ENCODE measurements around the gene RARRES2.

Gene RARRES2

DNA sequence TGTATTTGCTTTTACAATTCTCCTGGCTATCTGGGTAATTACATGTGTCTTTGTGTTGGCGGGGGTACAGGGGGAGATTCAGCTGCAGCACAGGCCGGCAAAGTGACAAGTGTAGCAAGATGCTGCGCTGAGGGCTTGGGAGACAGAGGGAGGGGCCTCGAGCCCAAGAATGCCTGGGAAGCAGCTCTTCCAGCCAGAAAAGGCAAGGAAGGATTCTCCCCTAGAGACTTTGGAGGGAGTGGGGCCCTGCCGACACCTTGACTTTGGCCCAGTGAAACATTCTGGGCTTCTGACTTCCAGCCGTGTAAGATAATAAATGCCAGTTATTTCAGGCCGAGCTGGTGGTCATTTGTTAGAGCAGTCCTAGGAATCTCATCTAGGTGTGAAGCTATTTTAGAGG is 20.0 kb upstream of the RARRES2 start:
- DNase-seq, result no peak

DNA sequence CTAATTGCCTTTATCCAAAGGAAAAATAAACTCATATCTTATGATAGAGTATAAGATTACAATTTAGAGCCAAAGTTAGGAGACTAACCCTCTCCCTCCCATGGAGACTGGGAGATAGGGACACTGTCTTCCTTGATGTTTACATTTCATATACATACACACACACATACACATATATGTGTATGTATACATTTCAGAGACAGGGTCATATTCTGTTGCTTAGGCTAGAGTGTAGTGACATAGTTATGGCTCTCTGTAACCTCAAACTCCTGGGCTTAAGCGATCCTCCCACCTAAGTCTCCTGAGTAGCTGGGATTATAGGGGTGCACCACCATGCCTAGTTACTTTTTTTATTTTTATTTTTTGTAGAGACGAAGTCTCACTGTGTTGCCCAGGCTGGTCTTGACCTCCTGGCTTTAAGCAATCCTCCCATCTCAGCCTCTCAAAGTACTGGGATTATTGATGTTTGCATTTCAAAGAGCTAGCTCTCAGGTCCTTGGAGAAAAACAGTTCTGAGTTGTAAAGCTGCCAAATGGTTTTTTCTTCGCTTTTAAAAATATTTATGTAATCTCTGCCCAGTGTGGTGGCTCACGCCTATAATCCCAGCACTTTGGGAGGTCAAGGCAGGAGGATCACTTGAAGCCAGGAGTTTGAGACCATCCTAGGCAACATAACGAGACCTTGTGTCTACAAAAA is 19.1 kb upstream of the RARRES2 start:
- DNase-seq, result no peak

DNA sequence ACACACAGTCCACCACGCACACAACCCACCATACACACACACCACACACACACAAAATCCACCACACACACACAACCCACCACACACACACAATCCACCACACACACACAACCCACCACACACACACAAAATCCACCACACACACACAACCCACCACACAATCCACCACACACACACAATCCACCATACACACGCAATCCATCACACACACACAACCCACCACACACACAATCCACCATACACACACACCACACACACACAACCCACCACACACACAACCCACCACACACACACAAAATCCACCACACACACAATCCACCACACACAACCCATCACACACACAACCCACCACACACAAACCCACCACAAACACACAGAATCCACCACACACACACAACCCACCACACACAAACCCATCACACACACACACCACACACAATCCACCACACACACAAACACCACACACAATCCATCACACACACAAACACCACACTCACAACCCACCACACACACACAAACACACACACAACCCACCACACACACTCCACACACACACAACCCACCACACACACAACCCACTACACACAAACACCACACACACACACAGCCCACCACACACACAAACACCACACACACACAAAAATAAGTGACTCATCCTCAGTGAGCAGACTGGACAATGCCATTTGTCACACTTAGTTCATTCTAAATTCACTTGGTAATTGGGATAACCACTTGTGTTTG is 18.4 kb upstream of the RARRES2 start:
- peak in 1 of 5 experiments; percentile 28 for DNase-seq

DNA sequence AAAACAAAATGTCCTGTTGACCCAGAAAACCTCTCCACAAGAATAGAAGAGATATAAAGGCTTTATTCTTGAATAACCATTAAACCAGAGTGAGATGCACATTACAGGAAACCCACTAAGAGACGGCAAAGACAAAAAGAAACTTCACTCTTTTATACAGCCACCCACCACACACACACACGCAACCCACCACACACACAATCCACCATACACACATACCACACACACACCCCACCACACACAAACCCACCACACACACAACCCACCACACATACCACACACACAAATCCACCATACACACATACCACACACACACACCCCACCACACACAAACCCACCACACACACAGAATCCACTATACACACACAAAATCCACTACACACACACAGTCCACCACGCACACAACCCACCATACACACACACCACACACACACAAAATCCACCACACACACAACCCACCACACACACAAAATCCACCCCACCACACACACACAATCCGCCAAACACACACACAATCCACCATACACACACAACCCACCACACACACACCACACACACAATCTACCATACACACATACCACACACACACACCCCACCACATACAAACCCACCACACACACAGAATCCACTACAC is 17.7 kb upstream of the RARRES2 start:
- peak in 1 of 5 experiments; percentile 67 for DNase-seq

DNA sequence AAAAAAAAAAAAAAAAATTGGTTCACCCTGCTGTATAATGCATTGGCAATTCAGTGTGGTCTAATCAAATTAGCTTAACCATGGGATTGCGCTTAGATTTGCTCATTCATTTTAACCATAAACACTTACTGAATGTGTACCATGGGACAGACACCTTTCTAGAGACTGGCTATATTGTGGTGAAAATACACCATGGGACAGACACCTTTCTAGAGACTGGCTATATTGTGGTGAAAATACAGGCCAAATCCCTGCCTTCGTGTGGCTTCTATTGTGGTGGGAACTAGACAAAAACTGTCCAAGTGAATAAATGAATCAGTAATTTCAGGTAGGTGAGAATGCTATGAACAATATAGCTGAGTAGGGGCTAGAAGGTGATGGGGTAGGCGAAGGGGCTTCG is 17.0 kb upstream of the RARRES2 start:
- DNase-seq, result peak in 1 of 5 experiments; percentile 24

DNA sequence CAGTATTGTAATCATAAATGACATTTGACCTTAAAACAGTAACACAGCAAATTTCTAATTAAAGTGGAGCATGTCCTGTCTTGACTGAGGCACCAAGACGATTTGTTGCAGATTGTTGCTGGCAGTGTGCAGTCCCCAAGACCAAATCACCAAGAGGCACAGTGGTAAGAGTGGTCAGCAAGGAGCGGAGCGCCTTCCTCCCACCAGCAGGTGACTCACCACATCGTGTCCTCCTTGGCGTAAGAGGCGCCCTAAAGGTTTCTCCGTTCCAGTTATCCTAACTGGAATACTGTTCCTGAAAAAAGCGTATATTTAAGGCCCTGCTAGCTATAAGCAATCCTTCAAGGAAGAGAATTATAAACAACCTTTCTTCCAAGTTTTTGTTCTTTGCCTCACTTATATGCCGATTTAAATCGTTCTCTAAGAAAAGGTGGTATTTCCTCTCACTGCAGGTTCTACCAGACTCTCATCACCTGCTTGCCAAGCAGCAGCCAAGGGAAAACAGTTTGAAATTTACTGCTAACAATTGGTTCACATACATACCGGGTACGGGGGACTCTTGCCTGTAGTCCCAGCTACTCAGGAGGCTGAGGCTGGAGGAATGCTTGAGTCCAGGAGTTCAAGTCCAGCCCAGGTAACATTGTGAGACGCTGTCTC is 16.5 kb upstream of the RARRES2 start:
- DNase-seq, result no peak

DNA sequence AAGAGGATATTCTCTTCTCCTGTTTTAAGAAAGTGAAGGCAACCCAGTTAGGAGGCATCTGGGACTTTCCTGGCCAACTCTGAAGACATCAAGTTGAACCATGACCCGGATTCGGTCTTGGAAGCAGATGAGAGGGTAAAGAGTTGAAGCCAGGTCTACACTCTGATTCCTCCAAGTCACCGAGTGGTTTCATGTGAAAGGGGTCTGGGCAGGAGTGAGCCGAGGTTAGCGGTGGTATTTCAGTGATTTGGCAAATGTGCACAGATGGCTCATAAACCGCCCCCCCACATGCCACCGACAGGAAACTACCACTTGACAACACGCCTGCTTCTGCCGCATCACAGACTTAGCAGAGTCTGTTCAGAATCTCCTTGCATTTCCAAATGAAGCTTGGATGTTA is 15.8 kb upstream of the RARRES2 start:
- peak in 4 of 5 experiments; percentile 36 to 85 (median 62) for DNase-seq

DNA sequence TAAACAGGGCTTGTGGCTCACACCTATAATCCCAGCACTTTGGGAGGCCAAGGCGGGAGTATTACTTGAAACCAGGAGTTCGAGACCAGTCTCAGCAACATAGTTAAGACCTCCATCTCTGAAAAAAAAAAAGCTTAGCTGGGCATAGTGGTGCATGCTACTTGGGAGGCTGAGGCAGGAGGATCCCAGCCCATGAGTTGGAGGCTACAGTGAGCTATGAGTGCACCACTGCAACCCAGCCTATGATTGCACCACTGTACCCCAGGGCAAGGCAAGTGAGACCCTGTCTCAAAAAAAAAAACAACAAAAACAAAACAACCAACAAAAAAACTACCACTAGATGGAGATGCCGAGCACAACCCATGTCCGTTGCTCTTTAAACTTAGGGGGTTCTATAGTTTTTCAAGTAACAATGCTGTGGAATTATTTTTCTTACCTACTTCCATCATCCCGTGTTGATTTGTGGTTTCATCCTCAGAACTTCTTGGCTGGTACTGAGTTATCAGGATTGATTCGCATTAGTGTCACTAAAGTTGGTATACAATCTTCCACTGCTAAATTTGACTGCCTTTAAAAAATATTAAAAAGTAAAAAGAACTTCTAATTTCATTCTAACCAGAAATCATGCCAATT is 15.0 kb upstream of the RARRES2 start:
- DNase-seq, result peak in 2 of 5 experiments; percentile 43 to 67

DNA sequence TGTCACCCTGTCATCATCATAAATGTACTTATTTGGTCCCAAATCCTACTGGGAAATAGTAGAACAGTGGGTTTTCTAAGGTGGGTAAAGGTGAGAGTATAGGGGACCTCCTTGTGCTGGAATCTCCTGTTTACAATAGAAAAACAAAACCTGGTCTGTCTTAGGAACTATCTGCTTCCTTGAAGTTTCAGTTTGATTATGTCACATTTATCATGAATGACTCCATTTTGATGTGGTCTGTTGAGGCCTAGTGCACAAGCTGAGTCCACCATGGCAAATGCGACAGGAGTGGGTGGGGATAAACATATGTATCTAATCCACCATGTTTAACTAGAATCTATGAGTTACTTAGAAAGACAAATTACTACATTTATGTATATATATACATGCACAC is 14.2 kb upstream of the RARRES2 start:
- DNase-seq, result no peak

DNA sequence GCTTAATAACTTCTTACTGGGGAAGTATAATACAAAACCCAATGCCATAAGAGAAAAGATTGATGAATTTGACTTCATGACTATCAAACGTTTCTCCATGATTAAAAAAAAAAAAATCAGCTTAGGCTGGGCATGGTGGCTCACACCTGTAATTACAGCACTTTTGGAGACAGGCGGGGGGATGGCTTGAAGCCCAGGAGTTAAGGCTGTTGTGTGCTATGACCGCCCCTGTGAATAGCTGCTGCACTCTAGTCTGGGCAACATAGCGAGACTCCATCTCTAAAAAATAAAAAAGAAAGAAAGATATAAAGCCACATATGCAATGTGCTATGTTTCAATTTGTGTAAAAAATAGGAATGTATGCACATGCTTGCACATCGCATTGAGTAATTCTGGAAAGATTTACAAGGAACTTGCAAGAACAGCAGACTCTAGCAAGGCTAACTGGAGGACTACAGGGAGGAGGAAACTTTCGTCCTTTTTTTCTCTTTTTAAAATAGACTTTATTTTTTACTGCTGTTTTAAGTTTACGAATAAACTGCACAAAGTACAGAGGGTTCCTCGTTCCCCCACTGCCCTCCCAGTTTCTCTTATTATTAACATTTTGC is 10.3 kb upstream of the RARRES2 start:
- no peak for DNase-seq

DNA sequence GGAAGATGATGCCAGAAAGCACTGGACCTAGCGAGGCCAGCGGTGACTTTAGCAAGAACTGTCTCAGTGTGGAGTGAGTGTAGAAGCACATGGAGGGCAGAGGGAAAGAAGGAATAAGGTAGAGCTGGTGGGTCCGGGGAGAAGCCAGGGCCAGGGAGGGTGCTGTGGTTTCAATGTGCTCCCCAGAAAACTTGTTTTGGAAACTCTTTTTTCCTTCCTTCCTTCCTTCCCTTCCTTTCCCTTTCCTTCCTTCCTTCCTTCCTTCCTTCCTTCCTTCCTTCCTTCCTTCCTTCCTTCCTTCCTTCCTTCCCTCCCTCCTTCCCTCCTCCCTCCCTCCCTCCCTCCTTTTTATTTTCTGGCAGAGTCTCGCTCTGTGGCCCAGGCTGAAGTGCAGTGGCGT is 5.5 kb upstream of the RARRES2 start:
- DNase-seq, result no peak

DNA sequence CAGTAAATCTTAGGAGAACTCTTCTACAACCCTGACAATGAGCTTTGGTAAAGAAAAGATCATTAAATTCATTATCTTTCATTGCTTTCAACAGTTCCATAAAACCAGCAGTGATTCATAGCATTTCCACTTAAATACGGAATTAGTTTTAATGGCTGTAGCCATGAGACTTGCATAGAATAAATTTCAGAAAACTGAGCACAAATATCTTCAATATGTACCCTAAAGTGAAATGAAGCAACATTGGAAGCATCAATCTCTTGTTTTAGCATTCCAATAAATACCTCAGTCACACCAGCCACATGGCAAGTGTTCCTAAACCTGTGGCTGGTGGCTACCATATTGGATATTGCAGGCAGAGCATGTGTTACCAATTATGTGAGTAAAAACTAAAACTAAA is 3.6 kb upstream of the RARRES2 start:
- DNase-seq, result no peak

DNA sequence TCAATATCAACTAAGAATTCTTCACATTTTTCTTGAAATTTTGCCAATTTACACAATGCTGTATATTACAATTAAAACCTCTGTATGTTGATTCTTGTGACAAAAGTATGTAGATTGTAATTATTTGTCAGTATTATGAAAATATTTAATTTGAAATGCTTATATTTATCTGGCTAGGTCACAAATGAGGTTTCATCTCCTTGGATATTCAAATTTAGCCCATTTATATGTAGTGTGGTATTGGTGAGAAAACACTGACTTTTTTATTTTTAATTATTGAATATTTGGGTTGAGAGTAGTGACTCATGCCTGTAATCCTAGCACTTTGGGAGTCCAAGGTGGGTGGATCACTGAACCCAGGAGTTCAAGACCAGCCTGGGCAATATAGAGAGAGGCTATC is 2.9 kb upstream of the RARRES2 start:
- no peak for DNase-seq

DNA sequence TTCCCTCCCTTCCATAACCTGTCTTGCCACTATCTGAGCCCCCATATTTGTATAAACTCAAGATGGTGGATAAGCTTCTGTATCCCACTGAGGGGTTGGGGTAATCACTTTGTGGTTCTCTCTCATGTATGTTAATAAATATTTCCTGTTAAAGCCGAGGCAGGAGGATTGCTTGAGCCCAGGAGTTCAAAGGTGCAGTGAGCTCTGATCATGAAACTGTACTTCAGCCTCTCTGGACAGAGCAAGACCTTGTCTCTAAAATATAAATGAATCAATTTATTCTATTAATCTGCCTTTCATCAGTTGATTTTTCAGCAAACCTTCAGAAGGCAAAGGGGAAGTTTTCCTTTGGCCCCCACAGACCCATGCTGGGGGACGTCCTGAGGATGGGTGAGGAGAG is 1.8 kb upstream of the RARRES2 start:
- DNase-seq, result no peak

DNA sequence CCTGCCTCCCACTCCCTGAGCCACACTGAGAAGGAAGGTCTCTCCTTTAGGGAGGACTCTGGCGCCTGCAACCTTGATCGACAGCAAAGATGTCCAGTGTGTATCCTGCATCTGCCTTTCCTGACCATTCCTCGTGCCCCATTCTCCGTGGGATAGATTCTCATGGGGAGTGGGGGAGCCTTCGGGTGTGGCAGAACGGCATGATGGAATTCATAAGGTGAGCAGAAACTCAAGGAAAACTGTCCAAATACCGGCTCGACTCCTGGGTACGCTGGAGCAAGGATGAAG is 636 bp upstream of the RARRES2 start:
- no peak for DNase-seq

DNA sequence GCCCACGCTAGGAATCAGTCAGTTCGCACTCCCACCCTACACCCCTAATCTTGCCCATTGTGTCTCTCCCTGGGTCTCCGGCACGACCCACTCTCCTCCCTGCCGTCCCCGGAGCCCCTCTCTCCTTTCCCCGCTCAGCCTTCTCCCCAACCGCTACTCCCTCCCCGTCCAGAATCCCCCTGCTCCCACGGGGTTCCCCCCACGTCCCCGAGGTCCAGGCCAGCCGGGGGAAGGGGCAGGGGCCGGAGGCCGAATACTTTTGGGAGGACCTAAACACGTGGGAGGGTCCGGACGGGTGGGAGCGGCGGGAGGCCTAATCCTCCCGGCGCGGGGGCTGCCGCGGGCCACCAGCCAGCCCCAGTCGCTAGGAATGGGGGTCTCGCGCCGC is 560 bp downstream of the RARRES2 start:
- no peak for DNase-seq

DNA sequence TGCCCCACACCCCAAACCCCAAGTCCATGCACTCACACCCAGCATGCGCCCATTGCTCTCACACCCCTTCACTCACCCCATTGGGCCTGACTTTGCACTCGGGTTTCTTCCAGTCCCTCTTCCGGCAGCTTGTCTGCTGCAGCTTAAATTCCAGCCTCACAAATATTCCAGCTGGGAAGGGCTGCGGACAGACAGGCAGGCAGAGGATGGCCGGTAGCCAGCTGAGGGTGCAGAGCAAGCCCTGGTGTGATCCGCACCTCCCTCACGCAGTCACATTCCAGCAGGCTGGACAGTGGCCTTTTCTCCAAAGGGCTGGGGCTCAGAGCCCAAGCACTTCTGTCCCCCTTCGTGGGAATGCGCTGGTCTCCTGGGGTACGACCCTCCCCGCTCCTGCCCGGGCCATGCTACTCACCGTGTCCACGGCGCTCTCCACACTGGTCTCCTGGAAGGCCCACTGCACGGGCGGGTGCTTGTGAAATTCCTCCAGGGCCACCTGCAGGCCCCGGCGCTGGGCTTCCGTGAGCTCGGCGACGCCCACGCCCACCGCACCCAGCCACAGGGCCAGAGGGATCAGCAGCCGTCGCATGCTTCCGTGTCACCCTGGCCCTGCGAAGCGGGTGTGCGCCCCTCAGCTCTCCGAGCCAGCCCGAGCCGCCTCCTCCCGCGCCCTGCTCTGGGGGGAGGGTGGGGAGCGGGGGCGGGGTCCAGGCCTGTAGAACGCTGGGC is 1.2 kb downstream of the RARRES2 start:
- no peak for DNase-seq

DNA sequence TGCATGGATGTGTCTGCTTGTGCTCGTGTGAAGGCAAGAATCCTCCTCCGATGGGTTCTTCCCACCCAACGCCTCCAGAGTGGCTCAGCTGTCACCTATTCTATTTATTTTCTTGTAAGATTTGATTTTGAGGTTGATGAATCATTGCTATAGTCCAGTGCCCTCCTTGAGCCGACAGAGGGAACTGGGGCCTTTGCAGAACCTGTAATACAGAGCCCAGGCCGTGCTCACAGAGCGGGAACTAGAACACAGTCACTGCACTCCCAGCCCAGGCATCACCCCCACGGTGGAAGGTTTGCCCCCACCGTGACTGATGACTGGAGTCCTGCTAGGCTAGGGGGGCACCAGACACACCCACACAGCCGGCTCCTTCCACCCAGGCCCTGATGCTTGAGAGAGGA is 2.0 kb downstream of the RARRES2 start:
- no peak for DNase-seq

DNA sequence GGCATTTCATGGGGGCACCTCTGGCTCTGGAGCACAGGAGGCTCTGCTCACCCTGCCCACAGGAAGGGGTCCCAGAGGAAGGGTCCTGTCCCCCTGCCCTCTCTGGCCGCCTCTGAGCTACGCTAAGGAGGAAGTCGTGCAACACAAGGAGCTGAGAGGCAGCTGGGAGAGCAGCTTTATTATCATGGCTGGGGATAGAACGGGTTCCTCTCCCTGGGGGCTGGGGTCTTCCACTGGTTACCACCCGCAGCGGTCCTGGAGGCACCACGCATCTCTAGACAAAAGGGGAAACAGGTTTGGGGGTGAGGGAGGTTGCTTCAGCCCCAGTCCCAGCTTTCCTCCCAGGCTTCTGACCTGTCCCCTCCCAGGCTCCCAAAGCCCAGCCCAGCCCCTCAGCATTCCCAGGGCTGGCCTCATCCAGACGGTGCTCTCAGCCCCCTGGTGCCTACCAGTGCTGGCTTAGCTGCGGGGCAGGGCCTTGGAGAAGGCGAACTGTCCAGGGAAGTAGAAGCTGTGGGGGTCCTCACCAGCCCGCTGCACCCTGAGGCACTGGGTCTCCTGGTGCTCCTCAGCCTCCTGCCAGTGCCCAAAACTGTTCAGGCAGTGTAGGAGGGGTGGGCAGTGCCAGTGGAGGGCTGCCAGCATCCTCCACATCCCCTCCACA is 3.1 kb downstream of the RARRES2 start:
- DNase-seq, result no peak

DNA sequence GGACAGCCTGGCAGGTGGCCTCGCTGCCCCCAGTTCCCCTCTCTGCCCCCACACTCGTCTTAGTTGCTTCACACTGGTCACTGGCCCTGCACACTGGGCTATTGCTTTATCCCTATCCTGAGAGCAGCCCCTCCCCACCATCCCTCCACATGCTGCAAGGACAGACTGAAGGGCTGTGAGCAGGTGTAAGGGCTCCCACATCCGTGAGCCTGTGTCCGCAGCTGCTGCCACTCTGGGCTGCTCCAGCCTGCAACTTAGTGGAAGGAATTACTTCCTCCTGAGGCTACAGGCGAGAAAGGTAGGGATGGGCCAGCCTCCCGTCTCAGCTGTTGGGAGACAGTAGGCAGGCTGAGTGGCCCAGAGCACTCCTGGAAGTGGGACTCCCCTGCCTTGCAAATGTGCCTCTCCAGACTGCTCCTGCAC is 3.8 kb downstream of the RARRES2 start:
- DNase-seq, result no peak

DNA sequence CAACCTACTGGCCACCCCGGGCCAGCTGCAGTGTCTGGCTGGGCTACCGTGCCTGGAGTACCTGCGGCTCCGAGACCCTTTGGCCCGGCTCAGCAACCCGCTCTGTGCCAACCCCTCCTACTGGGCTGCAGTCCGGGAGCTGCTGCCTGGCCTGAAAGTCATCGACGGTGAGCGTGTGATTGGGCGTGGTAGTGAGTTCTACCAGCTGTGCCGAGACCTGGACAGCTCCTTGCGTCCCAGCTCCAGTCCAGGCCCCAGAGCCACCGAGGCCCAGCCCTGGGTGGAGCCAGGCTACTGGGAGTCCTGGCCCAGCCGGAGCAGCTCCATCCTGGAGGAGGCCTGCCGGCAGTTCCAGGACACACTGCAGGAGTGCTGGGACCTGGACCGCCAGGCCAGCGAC is 4.2 kb downstream of the RARRES2 start:
- no peak for DNase-seq

DNA sequence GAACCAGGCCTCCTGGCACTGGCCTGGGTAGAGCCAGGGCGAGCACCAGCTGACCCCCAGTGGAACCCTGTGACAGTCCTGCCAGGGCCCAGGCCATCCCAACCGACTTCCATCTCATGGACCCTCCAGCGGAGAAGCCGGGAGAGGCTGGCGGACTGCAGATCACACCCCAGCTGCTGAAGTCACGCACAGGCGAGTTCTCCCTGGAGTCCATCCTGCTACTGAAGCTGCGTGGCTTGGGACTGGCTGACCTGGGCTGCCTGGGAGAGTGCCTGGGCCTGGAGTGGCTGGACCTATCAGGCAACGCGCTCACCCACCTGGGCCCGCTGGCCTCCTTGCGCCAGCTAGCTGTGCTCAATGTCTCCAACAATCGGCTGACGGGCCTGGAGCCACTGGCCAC is 4.7 kb downstream of the RARRES2 start:
- DNase-seq, result no peak
